ENCODE measurements around the gene ITGAE.

DNA sequence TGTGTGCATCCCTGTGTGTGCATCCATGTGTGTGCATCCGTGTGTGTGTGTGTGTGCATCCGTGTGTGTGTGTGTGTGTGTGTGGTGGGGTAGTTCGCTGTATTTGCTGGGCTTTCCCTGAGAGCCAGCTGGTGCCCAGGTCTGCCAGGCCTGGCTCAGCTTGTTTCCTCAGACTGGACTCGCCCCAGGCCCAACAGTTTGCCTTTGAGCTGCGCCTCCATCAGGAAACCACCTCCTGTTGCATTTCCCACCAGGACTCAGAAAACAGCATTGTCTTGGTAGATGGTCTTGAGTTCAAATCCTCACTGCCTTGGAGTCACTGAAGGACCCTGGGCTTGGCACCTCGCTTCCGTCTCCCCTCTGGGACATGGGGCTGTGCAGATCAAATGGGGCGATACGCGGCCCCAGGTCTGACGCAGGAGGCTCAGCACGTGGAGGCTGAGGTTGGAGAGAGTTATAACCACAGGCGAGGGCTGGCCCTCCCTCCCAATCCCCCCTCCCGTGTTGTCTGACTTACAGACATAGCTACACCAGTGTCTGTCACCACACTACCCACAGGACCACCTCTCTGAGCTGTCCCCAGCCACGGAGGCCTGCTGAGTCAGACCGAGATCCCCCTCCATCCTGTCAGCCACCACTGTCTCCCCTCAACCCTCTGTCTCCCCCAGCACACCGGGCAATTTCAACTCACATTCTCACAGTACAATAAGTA is 4.7 kb downstream of the ITGAE start:
- TF ChIP-seq, protein P1, sequence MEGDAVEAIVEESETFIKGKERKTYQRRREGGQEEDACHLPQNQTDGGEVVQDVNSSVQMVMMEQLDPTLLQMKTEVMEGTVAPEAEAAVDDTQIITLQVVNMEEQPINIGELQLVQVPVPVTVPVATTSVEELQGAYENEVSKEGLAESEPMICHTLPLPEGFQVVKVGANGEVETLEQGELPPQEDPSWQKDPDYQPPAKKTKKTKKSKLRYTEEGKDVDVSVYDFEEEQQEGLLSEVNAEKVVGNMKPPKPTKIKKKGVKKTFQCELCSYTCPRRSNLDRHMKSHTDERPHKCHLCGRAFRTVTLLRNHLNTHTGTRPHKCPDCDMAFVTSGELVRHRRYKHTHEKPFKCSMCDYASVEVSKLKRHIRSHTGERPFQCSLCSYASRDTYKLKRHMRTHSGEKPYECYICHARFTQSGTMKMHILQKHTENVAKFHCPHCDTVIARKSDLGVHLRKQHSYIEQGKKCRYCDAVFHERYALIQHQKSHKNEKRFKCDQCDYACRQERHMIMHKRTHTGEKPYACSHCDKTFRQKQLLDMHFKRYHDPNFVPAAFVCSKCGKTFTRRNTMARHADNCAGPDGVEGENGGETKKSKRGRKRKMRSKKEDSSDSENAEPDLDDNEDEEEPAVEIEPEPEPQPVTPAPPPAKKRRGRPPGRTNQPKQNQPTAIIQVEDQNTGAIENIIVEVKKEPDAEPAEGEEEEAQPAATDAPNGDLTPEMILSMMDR (conservative IDR thresholded peaks at IDR 0.05; ENCODE audit: low read length): no peak
- TF ChIP-seq EZH2phosphoT487 (IDR thresholded peaks at IDR 0.05; ENCODE audit: borderline replicate concordance): no peak

Measured in Loucy (cell line).